K562 (cell line): ENCODE measurements around the gene YARS1. TPM values are rescaled to one million over a fixed set of nuclear protein-coding genes. Genes with fewer than 3 reads are reported as not detected.

Experiments used
- ATAC-seq: fragments of 200-7000 bp; cut with Tn5 transposase; 3 replicates; pipeline ENCODE4 v1.9.1; 2020; ENCODE audit warnings: moderate library complexity
- Bru-seq: library from RNA; stranded (reverse); fragments of 400-500 nt; gene quantifications from one replicate; lab custom pipeline; 2021; lab: Mats Ljungman, UMichigan
- BruChase-seq, 2 experiments: library from RNA; stranded (reverse); fragments of 400-500 nt; gene quantifications; one replicate each; lab custom pipeline; 2021; lab: Mats Ljungman, UMichigan
- BruUV-seq: library from RNA; stranded (reverse); fragments of 400-500 nt; replicated peaks from 2 replicates; lab custom pipeline; 2021; lab: Mats Ljungman, UMichigan
- CTCF ChIA-PET: fragments of 300-600 bp; formaldehyde crosslinking; extraction: SDS; loops from one replicate; lab custom pipeline; 2021; ENCODE audit warnings: low intra/inter-chr PET ratio; lab: Yijun Ruan, JAX
- POLR2A ChIA-PET: fragments of 300-600, 350-650 bp; sonication (Branson Sonifier 250); formaldehyde crosslinking; extraction: SDS; loops from one replicate; lab custom pipeline; 2021; ENCODE audit warnings: antibody characterized with exemption, inconsistent platforms; lab: Yijun Ruan, JAX
- DNase-seq, 4 experiments: peaks; one replicate each; pipeline versions ENCODE4 v3.0.0 to v3.0.0-alpha.2; 2011 to 2018; ENCODE audit warnings: low spot score in 3 of 4, mixed read lengths in 3 of 4; ENCODE audit errors: extremely low read depth in 1 of 4
- FAIRE-seq: peaks from 2 replicates; lab custom pipeline; 2011; peaks lifted over from hg19 to GRCh38; lab: Jason Lieb, UNC
- H2AFZ ChIP-seq: 2 replicates; pipeline ENCODE4 v1.6.0; 2011; ENCODE audit warnings: low read depth, low read length, control low read depth, inconsistent platforms
- H3K27ac ChIP-seq: fragments of 200-600 bp; 3 replicates; pipeline ENCODE4 v1.8.0; 2011; ENCODE audit warnings: low read depth, mild to moderate bottlenecking, control low read depth, inconsistent platforms, low read length, moderate library complexity, mixed read lengths; ENCODE audit errors: extremely low read depth
- H3K27me3 ChIP-seq, 2 experiments: fragments of 300-600 bp in 1 of 2; 2 replicates in 1 of 2; 3 replicates in 1 of 2; pipeline versions ENCODE4 v1.6.0 to v1.8.0; 2011; ENCODE audit warnings: inconsistent platforms in 2 of 2, low read length in 2 of 2, mild to moderate bottlenecking in 1 of 2, mixed read lengths in 1 of 2, moderate library complexity in 1 of 2; ENCODE audit not compliant: control insufficient read depth in 2 of 2, insufficient read depth in 2 of 2
- H3K36me3 ChIP-seq: fragments of 300-600 bp; 3 replicates; pipeline ENCODE4 v1.8.0; 2011; ENCODE audit warnings: mild to moderate bottlenecking, low read length, inconsistent platforms; ENCODE audit not compliant: control insufficient read depth, insufficient read depth
- H3K4me1 ChIP-seq, 2 experiments: fragments of 200-600 bp in 1 of 2; replicated peaks in 1 of 2; 2 replicates in 1 of 2; 3 replicates in 1 of 2; pipeline versions ENCODE4 v1.5.1 to v1.8.0; 2011; ENCODE audit warnings: inconsistent platforms in 2 of 2, low read length in 2 of 2, mild to moderate bottlenecking in 1 of 2, mixed read lengths in 1 of 2, moderate library complexity in 1 of 2; ENCODE audit not compliant: control insufficient read depth in 2 of 2, insufficient read depth in 2 of 2
- H3K4me2 ChIP-seq: 2 replicates; pipeline ENCODE4 v1.6.1; 2011; ENCODE audit warnings: low read length, control low read depth, inconsistent platforms, mixed read lengths; ENCODE audit not compliant: insufficient read depth
- H3K4me3 ChIP-seq: fragments of 200-600 bp; sonication (generic), shearing (Covaris generic); 2 replicates; pipeline ENCODE4 v1.5.1; 2016; ENCODE audit warnings: control low read depth, inconsistent platforms
- H3K79me2 ChIP-seq: fragments of 200-600 bp; 3 replicates; pipeline ENCODE4 v1.8.0; 2011; ENCODE audit warnings: low read length, inconsistent platforms; ENCODE audit not compliant: control insufficient read depth, insufficient read depth
- H3K9ac ChIP-seq, 2 experiments: 2 replicates each; pipeline versions ENCODE4 v1.6.0 to v1.6.1; 2011; ENCODE audit warnings: low read depth in 2 of 2, low read length in 2 of 2, control low read depth in 1 of 2, inconsistent platforms in 1 of 2, mild to moderate bottlenecking in 1 of 2, mixed read lengths in 1 of 2; ENCODE audit not compliant: insufficient read depth in 1 of 2
- H3K9me1 ChIP-seq: one replicate; pipeline ENCODE4 v1.6.0; 2011; ENCODE audit warnings: inconsistent platforms, mild to moderate bottlenecking, low read length, moderate library complexity; ENCODE audit not compliant: control insufficient read depth, insufficient read depth
- H3K9me3 ChIP-seq: replicated peaks from 2 replicates; pipeline ENCODE4 v1.5.1; 2011; ENCODE audit warnings: low read depth, low read length, inconsistent platforms; ENCODE audit not compliant: control insufficient read depth, insufficient read depth
- H4K20me1 ChIP-seq: replicated peaks from 2 replicates; pipeline ENCODE4 v1.6.1; 2011; ENCODE audit warnings: low read length, inconsistent platforms, mixed read lengths; ENCODE audit not compliant: control insufficient read depth, insufficient read depth
- POLR2G ChIP-seq: fragments of 200-400 bp; formaldehyde crosslinking; IDR thresholded peaks from 2 replicates; pipeline ENCODE4 v1.6.1; 2017; ENCODE audit warnings: low read depth, mild to moderate bottlenecking, antibody characterized with exemption, low read length, moderate library complexity
- SAP30 ChIP-seq: fragments of 200-600 bp; sonication (generic); IDR thresholded peaks from 2 replicates; pipeline ENCODE4 v1.6.1; 2012; ENCODE audit warnings: borderline replicate concordance, low read depth, mild to moderate bottlenecking, moderate library complexity, low read length, control low read depth, inconsistent platforms; ENCODE audit not compliant: insufficient read depth, poor library complexity, severe bottlenecking
- TAF15 ChIP-seq: fragments of 200-400 bp; formaldehyde crosslinking; IDR thresholded peaks from 2 replicates; pipeline ENCODE4 v1.6.1; 2017; ENCODE audit warnings: mild to moderate bottlenecking, low read depth, low read length, moderate library complexity
- TEAD4 ChIP-seq, 2 experiments: sonication (generic) in 1 of 2; formaldehyde crosslinking in 1 of 2; IDR thresholded peaks; 2 replicates each; pipeline versions ENCODE4 v1.6.1 to v1.8.0; 2012 to 2022; ENCODE audit warnings: borderline replicate concordance in 1 of 2, inconsistent platforms in 1 of 2, low read length in 1 of 2, mild to moderate bottlenecking in 1 of 2, missing genetic modification reagents in 1 of 2
- YBX1 ChIP-seq: fragments of 450-650 bp; IDR thresholded peaks from 2 replicates; pipeline ENCODE4 v1.7.1; 2016; ENCODE audit warnings: mild to moderate bottlenecking
- WGBS: fragments of 100-300 bp; shearing (Covaris generic); methylation state at CpG from one replicate; pipeline ENCODE4 v1.1.6; 2016; ENCODE audit warnings: low coverage, mixed read lengths; ENCODE audit not compliant: insufficient coverage; ENCODE audit errors: missing lambda C conversion rate; 5-methylcytosine and 5-hydroxymethylcytosine counted together
- in situ Hi-C: fragments of 300-500 bp; cut with MboI; formaldehyde crosslinking; loops from 4 replicates; pipeline ENCODE4 v1.15.0; 2018; ENCODE audit warnings: inconsistent platforms, mixed read lengths
- intact Hi-C: fragments of 100-400 bp; cut with micrococcal nuclease; formaldehyde crosslinking; loops from 2 replicates; pipeline ENCODE4 v1.14.2; 2022
- long read RNA-seq, 3 experiments: library from polyadenylated mRNA in 2 of 3; library from RNA in 1 of 3; unstranded in 2 of 3; stranded (forward) in 1 of 3; transcript quantifications; one replicate each; pipeline ENCODE4 v2.0.0, GENCODE V29; 2019 to 2022
- polyA minus RNA-seq, 3 experiments: library from RNA; depleted of rRNA, polyadenylated mRNA; stranded (reverse); fragments of >200 nt; gene quantifications; 2 replicates each; pipeline ENCODE4 v1.2.3, GENCODE V29; 2011
- polyA plus RNA-seq, 8 experiments: library from polyadenylated mRNA; depleted of rRNA in 4 of 8; stranded (reverse) in 5 of 8; unstranded in 3 of 8; fragments of >200 nt; fragmentation: Nextera tagmentation in 2 of 8; fragmentation: Illumina TruSeq in 1 of 8; extraction: Ambion mirVana in 2 of 8; extraction: Trizol in 1 of 8; gene quantifications; 2 replicates each; pipeline versions ENCODE4 v1.2.1 to v1.2.3, GENCODE V29; 2011 to 2014; ENCODE audit warnings: inconsistent platforms in 1 of 8, missing spikeins in 1 of 8
- total RNA-seq, 7 experiments: library from RNA; depleted of rRNA in 6 of 7; stranded (reverse); fragments of >200 nt in 6 of 7; fragmentation: Illumina TruSeq in 2 of 7; extraction: Trizol in 2 of 7; gene quantifications; 2 replicates each; pipeline versions ENCODE4 v1.2.1 to v1.2.3, GENCODE V29; 2011 to 2021; ENCODE audit warnings: low replicate concordance in 1 of 7
- TF ChIP-seq, protein P1 (sequence below), 2 experiments: fragments of 450-650 bp in 1 of 2; IDR thresholded peaks; 2 replicates each; pipeline ENCODE4 v1.6.1; 2011 to 2017; ENCODE audit warnings: low read depth in 2 of 2, antibody characterized with exemption in 1 of 2, borderline replicate concordance in 1 of 2, low read length in 1 of 2, mild to moderate bottlenecking in 1 of 2, mixed read lengths in 1 of 2; ENCODE audit not compliant: control insufficient read depth in 1 of 2

Gene YARS1
- total RNA-seq (2011; cell fraction: chromatin; rRNA removed; ENCODE audit: low replicate concordance), result 469 and 618 TPM in 2 replicates
- total RNA-seq (2011; cell fraction: nucleolus; rRNA removed), result 286 and 302 TPM in 2 replicates
- total RNA-seq (2011; cell fraction: nucleoplasm; rRNA removed), result 416 and 469 TPM in 2 replicates
- total RNA-seq (2014; rRNA removed) (336 and 418 TPM in 2 replicates), total RNA-seq (2014; rRNA removed; fragmentation: Illumina TruSeq; extraction: Trizol) (207 and 229 TPM in 2 replicates), total RNA-seq (2015; rRNA removed; fragmentation: Illumina TruSeq; extraction: Trizol) (127 TPM in 2 replicates), total RNA-seq (2021) (276 and 306 TPM in 2 replicates), polyA plus RNA-seq (2011; rRNA removed) (166 and 174 TPM in 2 replicates), polyA plus RNA-seq (2014; fragmentation: Illumina TruSeq; extraction: Trizol) (312 and 330 TPM in 2 replicates), polyA plus RNA-seq (2014; fragmentation: Nextera tagmentation; extraction: Ambion mirVana) (10 to 100 TPM; 66.2 to 92.8 TPM), polyA plus RNA-seq (2014; rRNA removed) (182 and 201 TPM in 2 replicates), polyA minus RNA-seq (2011; rRNA and poly(A)+ RNA removed) (215 and 273 TPM in 2 replicates), Bru-seq, nascent RNA (percentile 95 among the genes with signal in this experiment), BruChase-seq, experiment 1, labeled RNA remaining after a 2-hour chase (percentile 98 among the genes with signal in this experiment), BruChase-seq, experiment 2, labeled RNA remaining after a 6-hour chase (percentile 98 among the genes with signal in this experiment)
- 69.3 and 114 TPM in 2 replicates for polyA plus RNA-seq (2011; cell fraction: cytosol; rRNA removed)
- polyA plus RNA-seq (2011; cell fraction: nucleus; rRNA removed), result 229 and 316 TPM in 2 replicates
- 197 and 532 TPM in 2 replicates for polyA plus RNA-seq (2012)
- polyA minus RNA-seq (2011; cell fraction: cytosol; rRNA and poly(A)+ RNA removed), result 116 and 173 TPM in 2 replicates
- 55.7 and 137 TPM in 2 replicates for polyA minus RNA-seq (2011; cell fraction: nucleus; rRNA and poly(A)+ RNA removed)
- long read RNA-seq, experiment 1, transcript YARS-209 (2 exons, 2,178 nt), result minor isoform, 5 of 751 reads
- long read RNA-seq, experiment 1, transcript YARS-208 (5 exons, 2,197 nt), result minor isoform, 10 of 751 reads
- long read RNA-seq, experiment 1, transcript YARS-201 (13 exons, 3,238 nt), result major isoform, 460 of 751 reads
- long read RNA-seq, experiment 1, transcript YARS-206 (6 exons, 1,044 nt), result minor isoform, 6 of 751 reads
- long read RNA-seq, experiment 1, partial matches to known transcripts, result 167 of 751 reads
- long read RNA-seq, experiment 1, other reads (novel, unspliced or antisense), result 101 of 751 reads
- long read RNA-seq, experiment 2, transcript YARS-208 (5 exons, 2,197 nt), result minor isoform, 8 of 315 reads
- long read RNA-seq, experiment 2, transcript YARS-201 (13 exons, 3,238 nt), result major isoform, 151 of 315 reads
- long read RNA-seq, experiment 2, transcript YARS-209 (2 exons, 2,178 nt), result minor isoform, 6 of 315 reads
- long read RNA-seq, experiment 2, transcript YARS-203 (4 exons, 2,247 nt), result minor isoform, 13 of 315 reads
- long read RNA-seq, experiment 2, partial matches to known transcripts, result 41 of 315 reads
- long read RNA-seq, experiment 2, other reads (novel, unspliced or antisense), result 96 of 315 reads
- long read RNA-seq, experiment 3, transcript YARS-201 (13 exons, 3,238 nt), result major isoform, 245 of 302 reads
- long read RNA-seq, experiment 3, partial matches to known transcripts, result 21 of 302 reads
- long read RNA-seq, experiment 3, other reads (novel, unspliced or antisense), result 30 of 302 reads

DNA sequence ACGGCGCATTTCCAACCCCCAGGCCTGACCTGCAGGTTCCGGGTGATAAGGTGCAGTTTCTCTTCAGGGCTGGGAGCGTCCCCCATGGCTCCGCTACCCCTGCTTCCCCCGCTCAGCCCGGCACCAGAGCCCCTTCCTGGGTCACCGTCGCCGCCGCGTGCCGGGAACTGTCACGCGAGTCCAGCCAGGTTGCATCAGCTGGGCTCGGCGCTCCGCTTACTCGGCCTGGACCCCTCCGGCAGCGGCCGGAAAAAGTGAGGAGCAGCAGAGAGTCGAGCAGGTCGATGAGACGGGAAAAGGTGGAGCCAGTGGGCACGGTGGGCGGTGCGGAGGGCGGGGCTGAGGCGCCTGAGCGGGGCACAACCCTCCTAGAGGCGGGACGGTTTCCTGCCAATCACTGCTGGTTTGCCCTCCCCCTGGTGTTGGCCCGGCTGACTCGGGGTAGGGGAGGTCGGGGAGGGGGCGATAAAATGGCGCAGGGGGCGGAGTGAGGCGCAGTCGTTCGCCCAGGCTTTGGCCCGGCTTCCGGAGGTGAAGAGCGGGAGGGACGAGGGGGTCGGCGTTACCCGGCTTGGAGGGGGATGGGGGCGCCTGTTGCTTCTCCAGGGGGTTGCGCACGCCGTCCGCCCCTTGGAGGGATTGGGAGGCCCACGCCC is at the start of gene YARS1, which contains the start of gene S100PBP:
Gene YARS1, minus strand, starts transcription at position 200 of the 656 bp plus-strand sequence. Its CDS starts 114 bp downstream, at position 86.
Gene S100PBP, plus strand, starts transcription at position 495 of the 656 bp plus-strand sequence. CDS start 8,447 bp downstream, outside the sequence.
- peaks cover 43% of the 10 kb centered on the region for H3K36me3 ChIP-seq
- DNase-seq (peak; percentile 97 to 100 (median 98)), FAIRE-seq (peak; percentile 86), ATAC-seq (peak; percentile 89)
- BruUV-seq, result no TSS peak
- in situ Hi-C loops, result no loop called here
- peaks cover 27% of the 10 kb centered on the region; the same call in 1 of the 2 replicates for H4K20me1 ChIP-seq
- H3K4me2 ChIP-seq, result peak within 1 kb of the TSS; percentile 95
- H3K9ac ChIP-seq, result peak within 1 kb of the TSS; percentile 98 to 99
- peak within 1 kb of the TSS; percentile 98 for H3K27ac ChIP-seq
- H3K4me3 ChIP-seq, result peak within 1 kb of the TSS; percentile 74
- peaks cover 95% of the 10 kb centered on the region for H3K79me2 ChIP-seq
- intact Hi-C loops, result loop anchor here (5.0 kb wide), 1 partner anchor 425 kb away; the partner anchor contains the start of gene BSDC1
- ChIA-PET POLR2A (interaction anchor here (0.6 to 2.7 kb wide), 20 partner anchors 9 to 1318 kb away, joined by 3 to 7 read pairs (median 3); partner anchors contain the start of gene RBBP4), CTCF (interaction anchor here (0.6 to 0.7 kb wide), 2 partner anchors 362 to 556 kb away, joined by 3 to 6 read pairs; no protein-coding TSS in a partner anchor)
- H3K4me1 ChIP-seq, result peaks cover 36 to 39% of the 10 kb centered on the region in 2 experiments
- no peaks in the 10 kb centered on the region for H3K27me3 ChIP-seq
- H3K9me1 ChIP-seq, result no peaks in the 10 kb centered on the region
- H3K9me3 ChIP-seq, result no peaks in the 10 kb centered on the region
- peak within 1 kb of the TSS; percentile 94 for H2AFZ ChIP-seq
- 2% methylated on average over 45 of the region's 55 CpGs for WGBS
- TF ChIP-seq POLR2G, result peak; percentile 94
- peak; percentile 98 for TF ChIP-seq SAP30
- TF ChIP-seq TEAD4 (IDR thresholded peaks at IDR 0.05; ENCODE audit: low read length), result no peak
- TF ChIP-seq TEAD4 (CRISPR knock-in tag; IDR thresholded peaks at IDR 0.05; ENCODE audit: borderline replicate concordance), result no peak
- no peak for TF ChIP-seq YBX1
- no peak for TF ChIP-seq TAF15
- TF ChIP-seq, protein P1, sequence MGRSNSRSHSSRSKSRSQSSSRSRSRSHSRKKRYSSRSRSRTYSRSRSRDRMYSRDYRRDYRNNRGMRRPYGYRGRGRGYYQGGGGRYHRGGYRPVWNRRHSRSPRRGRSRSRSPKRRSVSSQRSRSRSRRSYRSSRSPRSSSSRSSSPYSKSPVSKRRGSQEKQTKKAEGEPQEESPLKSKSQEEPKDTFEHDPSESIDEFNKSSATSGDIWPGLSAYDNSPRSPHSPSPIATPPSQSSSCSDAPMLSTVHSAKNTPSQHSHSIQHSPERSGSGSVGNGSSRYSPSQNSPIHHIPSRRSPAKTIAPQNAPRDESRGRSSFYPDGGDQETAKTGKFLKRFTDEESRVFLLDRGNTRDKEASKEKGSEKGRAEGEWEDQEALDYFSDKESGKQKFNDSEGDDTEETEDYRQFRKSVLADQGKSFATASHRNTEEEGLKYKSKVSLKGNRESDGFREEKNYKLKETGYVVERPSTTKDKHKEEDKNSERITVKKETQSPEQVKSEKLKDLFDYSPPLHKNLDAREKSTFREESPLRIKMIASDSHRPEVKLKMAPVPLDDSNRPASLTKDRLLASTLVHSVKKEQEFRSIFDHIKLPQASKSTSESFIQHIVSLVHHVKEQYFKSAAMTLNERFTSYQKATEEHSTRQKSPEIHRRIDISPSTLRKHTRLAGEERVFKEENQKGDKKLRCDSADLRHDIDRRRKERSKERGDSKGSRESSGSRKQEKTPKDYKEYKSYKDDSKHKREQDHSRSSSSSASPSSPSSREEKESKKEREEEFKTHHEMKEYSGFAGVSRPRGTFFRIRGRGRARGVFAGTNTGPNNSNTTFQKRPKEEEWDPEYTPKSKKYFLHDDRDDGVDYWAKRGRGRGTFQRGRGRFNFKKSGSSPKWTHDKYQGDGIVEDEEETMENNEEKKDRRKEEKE (IDR thresholded peaks at IDR 0.05; ENCODE audit: borderline replicate concordance in 1 of 2, control insufficient read depth in 1 of 2, low read depth in 2 of 2, low read length in 1 of 2), result no peak
